Measurements from ENCODE around the gene USHBP1. TPM values are rescaled to one million over a fixed set of nuclear protein-coding genes. Genes with fewer than 3 reads are reported as not detected.

Gene USHBP1
- total and polyA plus RNA-seq, 9 donors = 5.2 to 8.8 (median 6.3) TPM

GRCh38 chr19:17211547-17212446 lies 52.7 kb downstream of the USHBP1 start:
- no peaks in the 10 kb centered on the region for H3K27me3 ChIP-seq (ENCODE audit: control insufficient read depth, insufficient read depth, low read length)
- H3K4me3 ChIP-seq (ENCODE audit: low read length) = no peak overlapping the region
- DNase-seq = no peak
- peaks cover 49% of the 10 kb centered on the region for H3K36me3 ChIP-seq (ENCODE audit: control insufficient read depth, insufficient read depth, low read length)
- peaks cover 15% of the 10 kb centered on the region for H3K4me1 ChIP-seq (ENCODE audit: control insufficient read depth, insufficient read depth, low read length)
- H3K27ac ChIP-seq (ENCODE audit: low read length) = no peak overlapping the region
- H3K9me3 ChIP-seq (replicated peaks; ENCODE audit: control insufficient read depth, low read depth, low read length) = no peaks in the 10 kb centered on the region
- 86% methylated on average over 53 of the region's 58 CpGs for WGBS (ENCODE audit: insufficient coverage)

- Histone ChIP-seq H3K4me1 (ENCODE audit: control insufficient read depth, insufficient read depth, low read length) (peaks cover 8% of the 10 kb centered on the region), H3K9me3 (replicated peaks; ENCODE audit: control insufficient read depth, low read depth, low read length) (no peaks in the 10 kb centered on the region), H3K4me3 (ENCODE audit: low read length) (no peak overlapping the region), H3K36me3 (ENCODE audit: control insufficient read depth, insufficient read depth, low read length) (peaks cover 56% of the 10 kb centered on the region), H3K27ac (ENCODE audit: low read length) (no peak overlapping the region), H3K27me3 (ENCODE audit: control insufficient read depth, insufficient read depth, low read length) (no peaks in the 10 kb centered on the region)
- no peak for DNase-seq
- 88% methylated on average over 11 of the region's 14 CpGs for WGBS (ENCODE audit: insufficient coverage)
Measured at GRCh38 chr19:17210296-17210695, 54.2 kb downstream of the USHBP1 start.

- H3K9me3 ChIP-seq (replicated peaks; ENCODE audit: control insufficient read depth, low read depth, low read length) = no peaks in the 10 kb centered on the region
- peaks cover 63% of the 10 kb centered on the region for H3K36me3 ChIP-seq (ENCODE audit: control insufficient read depth, insufficient read depth, low read length)
- peaks cover 2% of the 10 kb centered on the region for H3K4me1 ChIP-seq (ENCODE audit: control insufficient read depth, insufficient read depth, low read length)
- no peak overlapping the region for H3K4me3 ChIP-seq (ENCODE audit: low read length)
- no peak overlapping the region for H3K27ac ChIP-seq (ENCODE audit: low read length)
- H3K27me3 ChIP-seq (ENCODE audit: control insufficient read depth, insufficient read depth, low read length) = no peaks in the 10 kb centered on the region
- DNase-seq = no peak
- WGBS (ENCODE audit: insufficient coverage) = 77% methylated on average over 17 of the region's 28 CpGs
Measured at GRCh38 chr19:17209126-17210036, 55.2 kb downstream of the USHBP1 start.

- DNase-seq = no peak
- Histone ChIP-seq H3K27ac (ENCODE audit: low read length) (no peak overlapping the region), H3K9me3 (replicated peaks; ENCODE audit: control insufficient read depth, low read depth, low read length) (no peaks in the 10 kb centered on the region), H3K4me1 (ENCODE audit: control insufficient read depth, insufficient read depth, low read length) (no peaks in the 10 kb centered on the region), H3K27me3 (ENCODE audit: control insufficient read depth, insufficient read depth, low read length) (no peaks in the 10 kb centered on the region), H3K36me3 (ENCODE audit: control insufficient read depth, insufficient read depth, low read length) (peaks cover 68% of the 10 kb centered on the region), H3K4me3 (ENCODE audit: low read length) (no peak overlapping the region)
- 88% methylated on average over 13 of the region's 25 CpGs for WGBS (ENCODE audit: insufficient coverage)
Measured at GRCh38 chr19:17206736-17207581, 57.6 kb downstream of the USHBP1 start.

GRCh38 chr19:17205237-17206140 lies 59.1 kb downstream of the USHBP1 start:
- H3K9me3 ChIP-seq (replicated peaks; ENCODE audit: control insufficient read depth, low read depth, low read length) = no peaks in the 10 kb centered on the region
- no peak for DNase-seq
- H3K36me3 ChIP-seq (ENCODE audit: control insufficient read depth, insufficient read depth, low read length) = peaks cover 76% of the 10 kb centered on the region
- no peaks in the 10 kb centered on the region for H3K4me1 ChIP-seq (ENCODE audit: control insufficient read depth, insufficient read depth, low read length)
- no peak overlapping the region for H3K4me3 ChIP-seq (ENCODE audit: low read length)
- H3K27ac ChIP-seq (ENCODE audit: low read length) = no peak overlapping the region
- WGBS (ENCODE audit: insufficient coverage) = 82% methylated on average over 24 of the region's 27 CpGs
- H3K27me3 ChIP-seq (ENCODE audit: control insufficient read depth, insufficient read depth, low read length) = no peaks in the 10 kb centered on the region

- 88% methylated on average over 16 of the region's 17 CpGs for WGBS (ENCODE audit: insufficient coverage)
- no peaks in the 10 kb centered on the region for H3K4me1 ChIP-seq (ENCODE audit: control insufficient read depth, insufficient read depth, low read length)
- no peaks in the 10 kb centered on the region for H3K9me3 ChIP-seq (replicated peaks; ENCODE audit: control insufficient read depth, low read depth, low read length)
- no peak overlapping the region for H3K27ac ChIP-seq (ENCODE audit: low read length)
- H3K4me3 ChIP-seq (ENCODE audit: low read length) = no peak overlapping the region
- no peaks in the 10 kb centered on the region for H3K27me3 ChIP-seq (ENCODE audit: control insufficient read depth, insufficient read depth, low read length)
- peaks cover 77% of the 10 kb centered on the region for H3K36me3 ChIP-seq (ENCODE audit: control insufficient read depth, insufficient read depth, low read length)
- DNase-seq = no peak
Measured at GRCh38 chr19:17202713-17203112, 61.8 kb downstream of the USHBP1 start.

- H3K4me3 ChIP-seq (ENCODE audit: low read length) = no peak overlapping the region
- peaks cover 81% of the 10 kb centered on the region for H3K36me3 ChIP-seq (ENCODE audit: control insufficient read depth, insufficient read depth, low read length)
- no peaks in the 10 kb centered on the region for H3K27me3 ChIP-seq (ENCODE audit: control insufficient read depth, insufficient read depth, low read length)
- WGBS (ENCODE audit: insufficient coverage) = 84% methylated on average over 8 of the region's 9 CpGs
- no peaks in the 10 kb centered on the region for H3K9me3 ChIP-seq (replicated peaks; ENCODE audit: control insufficient read depth, low read depth, low read length)
- no peak for DNase-seq
- no peaks in the 10 kb centered on the region for H3K4me1 ChIP-seq (ENCODE audit: control insufficient read depth, insufficient read depth, low read length)
- H3K27ac ChIP-seq (ENCODE audit: low read length) = no peak overlapping the region
Measured at GRCh38 chr19:17202249-17202648, 62.3 kb downstream of the USHBP1 start.

- 88% methylated on average over 8 of the region's 16 CpGs for WGBS (ENCODE audit: insufficient coverage)
- Histone ChIP-seq H3K27me3 (ENCODE audit: control insufficient read depth, insufficient read depth, low read length) (no peaks in the 10 kb centered on the region), H3K4me3 (ENCODE audit: low read length) (no peak overlapping the region), H3K4me1 (ENCODE audit: control insufficient read depth, insufficient read depth, low read length) (no peaks in the 10 kb centered on the region), H3K27ac (ENCODE audit: low read length) (no peak overlapping the region), H3K36me3 (ENCODE audit: control insufficient read depth, insufficient read depth, low read length) (peaks cover 71% of the 10 kb centered on the region), H3K9me3 (replicated peaks; ENCODE audit: control insufficient read depth, low read depth, low read length) (no peaks in the 10 kb centered on the region)
- no peak for DNase-seq
Measured at GRCh38 chr19:17200408-17201079, 64.0 kb downstream of the USHBP1 start.
